SK-N-MC (cell line): ENCODE results near the gene BRD1.

ENCODE experiments used
- EZH2 ChIP-seq: fragments of 200-600 bp; sonication (generic); IDR thresholded peaks from one replicate; pipeline ENCODE4 v1.6.1; 2017; ENCODE audit warnings: antibody characterized with exemption
- POLR2AphosphoS5 ChIP-seq: IDR thresholded peaks from 2 replicates; pipeline ENCODE4 v1.6.1; 2012; ENCODE audit warnings: mild to moderate bottlenecking, low read depth, low read length, borderline replicate concordance

DNA sequence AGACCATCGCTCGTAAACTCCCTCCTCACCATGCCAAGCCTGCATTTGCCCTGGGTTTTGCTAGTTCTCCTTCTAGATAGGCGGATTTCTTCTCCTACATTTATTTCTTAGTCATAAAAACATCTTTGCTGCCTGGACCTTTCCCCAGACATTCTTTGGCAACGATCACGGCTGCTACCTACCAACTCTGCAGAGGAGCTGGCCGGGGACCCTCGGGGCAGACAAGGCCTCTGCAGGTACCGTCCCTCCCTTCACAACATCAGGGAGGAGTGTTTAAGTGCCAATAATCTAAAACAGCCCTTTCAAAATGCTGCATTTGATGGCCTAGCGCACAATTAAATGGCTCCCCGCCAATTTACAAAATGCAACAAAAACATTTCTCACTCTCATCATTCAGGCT, 34.4 kb downstream of the BRD1 start:
- no peak for TF ChIP-seq EZH2
- no peak for TF ChIP-seq POLR2AphosphoS5
